Measurements from ENCODE around the gene TBX3.

DNA sequence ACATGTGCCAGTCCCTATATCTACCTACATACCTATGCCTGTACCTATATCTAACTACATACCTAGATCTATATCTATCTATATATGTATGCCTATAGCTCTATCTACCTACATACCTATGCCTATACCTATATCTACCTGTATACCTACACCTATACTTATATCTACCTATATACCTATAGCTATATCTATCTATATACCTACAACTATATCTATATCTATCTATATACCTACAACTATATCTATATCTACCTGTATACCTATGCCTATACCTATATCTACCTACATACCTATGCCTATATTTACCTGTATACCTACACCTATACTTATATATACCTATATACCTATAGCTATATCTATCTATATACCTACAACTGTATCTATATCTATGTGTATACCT is 56.6 kb downstream of the TBX3 start:
- TF ChIP-seq, protein P1, sequence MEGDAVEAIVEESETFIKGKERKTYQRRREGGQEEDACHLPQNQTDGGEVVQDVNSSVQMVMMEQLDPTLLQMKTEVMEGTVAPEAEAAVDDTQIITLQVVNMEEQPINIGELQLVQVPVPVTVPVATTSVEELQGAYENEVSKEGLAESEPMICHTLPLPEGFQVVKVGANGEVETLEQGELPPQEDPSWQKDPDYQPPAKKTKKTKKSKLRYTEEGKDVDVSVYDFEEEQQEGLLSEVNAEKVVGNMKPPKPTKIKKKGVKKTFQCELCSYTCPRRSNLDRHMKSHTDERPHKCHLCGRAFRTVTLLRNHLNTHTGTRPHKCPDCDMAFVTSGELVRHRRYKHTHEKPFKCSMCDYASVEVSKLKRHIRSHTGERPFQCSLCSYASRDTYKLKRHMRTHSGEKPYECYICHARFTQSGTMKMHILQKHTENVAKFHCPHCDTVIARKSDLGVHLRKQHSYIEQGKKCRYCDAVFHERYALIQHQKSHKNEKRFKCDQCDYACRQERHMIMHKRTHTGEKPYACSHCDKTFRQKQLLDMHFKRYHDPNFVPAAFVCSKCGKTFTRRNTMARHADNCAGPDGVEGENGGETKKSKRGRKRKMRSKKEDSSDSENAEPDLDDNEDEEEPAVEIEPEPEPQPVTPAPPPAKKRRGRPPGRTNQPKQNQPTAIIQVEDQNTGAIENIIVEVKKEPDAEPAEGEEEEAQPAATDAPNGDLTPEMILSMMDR (IDR thresholded peaks at IDR 0.05; ENCODE audit: low read length): no peak
- no peak for TF ChIP-seq EZH2 (optimal IDR thresholded peaks at IDR 0.05; ENCODE audit: low read depth, low read length)
- no peak for TF ChIP-seq EZH2phosphoT487 (IDR thresholded peaks at IDR 0.05; ENCODE audit: low read length)

All from MM.1S (cell line).